Erythroblast (primary cell): ENCODE results near the gene MAPRE3.

Source experiments
- GATA1 ChIP-seq: IDR thresholded peaks from 2 replicates; pipeline ENCODE4 v1.6.1; 2011; ENCODE audit warnings: low read depth, mild to moderate bottlenecking, control low read depth, low read length, moderate library complexity
- POLR2A ChIP-seq: IDR thresholded peaks from 2 replicates; pipeline ENCODE4 v1.6.1; 2011; ENCODE audit warnings: mild to moderate bottlenecking, low read length

GRCh38 chr2:26945991-26946750 is 24.3 kb upstream of the MAPRE3 start:
- TF ChIP-seq POLR2A (no peak), GATA1 (no peak)
